ENCODE measurements around the gene UBE2S. TPM values are rescaled to one million over a fixed set of nuclear protein-coding genes. Genes with fewer than 3 reads are reported as not detected.

UBE2S gene
- total and polyA plus RNA-seq, 2 of the 8 experiments (the other 6 are each of a cell fraction or from before 2014, with no cell fraction given) = 398 to 530 TPM

DNA sequence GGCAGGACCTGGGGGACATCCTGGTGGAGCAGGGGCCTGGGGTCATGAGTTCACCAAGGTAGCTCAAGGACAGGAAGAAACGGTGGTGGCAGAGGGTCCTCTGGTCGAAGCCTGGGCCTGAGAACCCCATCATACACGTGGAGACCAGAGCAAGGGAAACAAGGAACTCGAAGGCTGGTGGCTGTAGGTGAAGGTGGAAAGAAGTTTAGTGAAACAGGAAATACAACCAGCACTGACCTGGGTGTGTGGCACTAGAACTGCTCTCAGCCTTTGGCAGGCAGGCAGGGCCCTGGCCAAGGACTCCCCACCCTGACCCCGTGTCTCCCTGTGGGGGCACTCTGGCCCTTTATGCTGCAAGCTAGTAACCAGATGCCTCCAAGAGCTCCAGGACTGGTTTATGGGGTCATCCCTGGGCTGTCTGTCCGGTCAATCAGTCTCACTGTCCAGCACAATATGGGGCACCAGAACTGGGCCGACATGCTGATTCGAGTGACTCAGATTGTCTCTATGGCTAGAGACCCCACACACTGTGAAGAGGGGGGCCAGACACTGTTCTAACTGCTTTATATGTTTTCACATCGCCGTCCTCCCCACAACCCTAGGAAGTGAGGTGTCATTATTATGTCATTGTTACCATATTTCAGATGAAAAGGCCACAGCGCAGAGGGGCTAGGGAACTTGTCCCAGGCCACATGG lies 56.8 kb downstream of the UBE2S start (continued):
- no peak for TF ChIP-seq SUZ12 (IDR thresholded peaks at IDR 0.05; ENCODE audit: low read length)
- TF ChIP-seq TBP (IDR thresholded peaks at IDR 0.05; ENCODE audit: low read depth, low read length) = no peak
- no peak for TF ChIP-seq SIX5 (IDR thresholded peaks at IDR 0.05; ENCODE audit: low read depth, low read length)
- no peak for TF ChIP-seq EP300 (IDR thresholded peaks at IDR 0.05; ENCODE audit: borderline replicate concordance in 1 of 2, low read depth in 2 of 2, low read length in 2 of 2)
- no peak for TF ChIP-seq SP2 (IDR thresholded peaks at IDR 0.05; ENCODE audit: low read length)
- no peak for TF ChIP-seq POU5F1 (IDR thresholded peaks at IDR 0.05; ENCODE audit: low read depth, low read length)
- TF ChIP-seq, protein P1, sequence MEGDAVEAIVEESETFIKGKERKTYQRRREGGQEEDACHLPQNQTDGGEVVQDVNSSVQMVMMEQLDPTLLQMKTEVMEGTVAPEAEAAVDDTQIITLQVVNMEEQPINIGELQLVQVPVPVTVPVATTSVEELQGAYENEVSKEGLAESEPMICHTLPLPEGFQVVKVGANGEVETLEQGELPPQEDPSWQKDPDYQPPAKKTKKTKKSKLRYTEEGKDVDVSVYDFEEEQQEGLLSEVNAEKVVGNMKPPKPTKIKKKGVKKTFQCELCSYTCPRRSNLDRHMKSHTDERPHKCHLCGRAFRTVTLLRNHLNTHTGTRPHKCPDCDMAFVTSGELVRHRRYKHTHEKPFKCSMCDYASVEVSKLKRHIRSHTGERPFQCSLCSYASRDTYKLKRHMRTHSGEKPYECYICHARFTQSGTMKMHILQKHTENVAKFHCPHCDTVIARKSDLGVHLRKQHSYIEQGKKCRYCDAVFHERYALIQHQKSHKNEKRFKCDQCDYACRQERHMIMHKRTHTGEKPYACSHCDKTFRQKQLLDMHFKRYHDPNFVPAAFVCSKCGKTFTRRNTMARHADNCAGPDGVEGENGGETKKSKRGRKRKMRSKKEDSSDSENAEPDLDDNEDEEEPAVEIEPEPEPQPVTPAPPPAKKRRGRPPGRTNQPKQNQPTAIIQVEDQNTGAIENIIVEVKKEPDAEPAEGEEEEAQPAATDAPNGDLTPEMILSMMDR (IDR thresholded peaks at IDR 0.05; ENCODE audit: control extremely low read depth in 1 of 3, insufficient read depth in 1 of 3, low read depth in 1 of 3, low read length in 3 of 3) = no peak
- no peak for TF ChIP-seq NRF1 (IDR thresholded peaks at IDR 0.05; ENCODE audit: low read depth, low read length)

Other genes with a start within 250 kb of the UBE2S start
Only the 30 nearest of the 32 such genes appear.
- gene SYT5, start 227.5 kb downstream of the UBE2S start, total RNA-seq (2021; fragmentation: NEBNext Ultra II Directional; extraction: Animal tissue kit (Norgen Biotek cat#: 25700)) = 0.35 and 0.99 TPM in 2 replicates
- gene SYT5, start 227.5 kb downstream of the UBE2S start, polyA plus RNA-seq (2011; rRNA removed) = 0.67 and 1.6 TPM in 2 replicates
- gene PTPRH, start 198.3 kb downstream of the UBE2S start, total RNA-seq (2021; fragmentation: NEBNext Ultra II Directional; extraction: Animal tissue kit (Norgen Biotek cat#: 25700)) = 0.21 and 0.30 TPM in 2 replicates
- 0.39 and 1.1 TPM in 2 replicates for gene PTPRH, start 198.3 kb downstream of the UBE2S start, polyA plus RNA-seq (2011; rRNA removed)
- gene TMEM86B, start 179.0 kb downstream of the UBE2S start, total RNA-seq (2021; fragmentation: NEBNext Ultra II Directional; extraction: Animal tissue kit (Norgen Biotek cat#: 25700)) = 2.0 and 2.1 TPM in 2 replicates
- gene TMEM86B, start 179.0 kb downstream of the UBE2S start, polyA plus RNA-seq (2011; rRNA removed) = 2.9 and 4.2 TPM in 2 replicates
- 74.4 and 75.6 TPM in 2 replicates for gene PPP6R1, start 148.8 kb downstream of the UBE2S start, total RNA-seq (2021; fragmentation: NEBNext Ultra II Directional; extraction: Animal tissue kit (Norgen Biotek cat#: 25700))
- gene PPP6R1, start 148.8 kb downstream of the UBE2S start, polyA plus RNA-seq (2011; rRNA removed) = 36.4 and 52.5 TPM in 2 replicates
- gene HSPBP1, start 127.7 kb downstream of the UBE2S start, total RNA-seq (2021; fragmentation: NEBNext Ultra II Directional; extraction: Animal tissue kit (Norgen Biotek cat#: 25700)) = 63.4 and 68.8 TPM in 2 replicates
- gene HSPBP1, start 127.7 kb downstream of the UBE2S start, polyA plus RNA-seq (2011; rRNA removed) = 100 and 111 TPM in 2 replicates
- gene BRSK1, start 123.8 kb downstream of the UBE2S start, total RNA-seq (2021; fragmentation: NEBNext Ultra II Directional; extraction: Animal tissue kit (Norgen Biotek cat#: 25700)) = 32.7 and 33.6 TPM in 2 replicates
- 27.6 and 55.2 TPM in 2 replicates for gene BRSK1, start 123.8 kb downstream of the UBE2S start, polyA plus RNA-seq (2011; rRNA removed)
- gene TMEM150B, start 82.4 kb downstream of the UBE2S start, total RNA-seq (2021; fragmentation: NEBNext Ultra II Directional; extraction: Animal tissue kit (Norgen Biotek cat#: 25700)) = 0.88 and 0.91 TPM in 2 replicates
- 0.41 and 0.46 TPM in 2 replicates for gene TMEM150B, start 82.4 kb downstream of the UBE2S start, polyA plus RNA-seq (2011; rRNA removed)
- gene KMT5C, start 67.9 kb downstream of the UBE2S start, total RNA-seq (2021; fragmentation: NEBNext Ultra II Directional; extraction: Animal tissue kit (Norgen Biotek cat#: 25700)) = 31.5 and 33.4 TPM in 2 replicates
- gene KMT5C, start 67.9 kb downstream of the UBE2S start, polyA plus RNA-seq (2011; rRNA removed) = 24.9 and 59.4 TPM in 2 replicates
- 6.4 and 6.5 TPM in 2 replicates for gene COX6B2, start 53.1 kb downstream of the UBE2S start, total RNA-seq (2021; fragmentation: NEBNext Ultra II Directional; extraction: Animal tissue kit (Norgen Biotek cat#: 25700))
- 4.9 and 12.2 TPM in 2 replicates for gene COX6B2, start 53.1 kb downstream of the UBE2S start, polyA plus RNA-seq (2011; rRNA removed)
- not detected in 2 replicates for gene GARIN5B, start 44.5 kb downstream of the UBE2S start, total RNA-seq (2021; fragmentation: NEBNext Ultra II Directional; extraction: Animal tissue kit (Norgen Biotek cat#: 25700))
- gene GARIN5B, start 44.5 kb downstream of the UBE2S start, polyA plus RNA-seq (2011; rRNA removed) = 0.03 and 0.05 TPM in 2 replicates
- gene IL11, start 37.3 kb downstream of the UBE2S start, total RNA-seq (2021; fragmentation: NEBNext Ultra II Directional; extraction: Animal tissue kit (Norgen Biotek cat#: 25700)) = 1.6 and 2.8 TPM in 2 replicates
- gene IL11, start 37.3 kb downstream of the UBE2S start, polyA plus RNA-seq (2011; rRNA removed) = 1.7 and 2.7 TPM in 2 replicates
- 1.4 TPM in 1 of 2 replicates, not detected in the other for gene TMEM190, start 31.0 kb downstream of the UBE2S start, total RNA-seq (2021; fragmentation: NEBNext Ultra II Directional; extraction: Animal tissue kit (Norgen Biotek cat#: 25700))
- gene TMEM190, start 31.0 kb downstream of the UBE2S start, polyA plus RNA-seq (2011; rRNA removed) = 1.6 and 4.5 TPM in 2 replicates
- gene TMEM238, start 23.5 kb downstream of the UBE2S start, total RNA-seq (2021; fragmentation: NEBNext Ultra II Directional; extraction: Animal tissue kit (Norgen Biotek cat#: 25700)) = 3.8 and 3.9 TPM in 2 replicates
- gene TMEM238, start 23.5 kb downstream of the UBE2S start, polyA plus RNA-seq (2011; rRNA removed) = 0.49 and 0.53 TPM in 2 replicates
- 2,123 and 2,232 TPM in 2 replicates for gene RPL28, start 21.9 kb downstream of the UBE2S start, total RNA-seq (2021; fragmentation: NEBNext Ultra II Directional; extraction: Animal tissue kit (Norgen Biotek cat#: 25700))
- gene RPL28, start 21.9 kb downstream of the UBE2S start, polyA plus RNA-seq (2011; rRNA removed) = 6,692 and 8,402 TPM in 2 replicates
- 0.98 and 1.0 TPM in 2 replicates for gene SHISA7, start 35.5 kb upstream of the UBE2S start, total RNA-seq (2021; fragmentation: NEBNext Ultra II Directional; extraction: Animal tissue kit (Norgen Biotek cat#: 25700))
- gene SHISA7, start 35.5 kb upstream of the UBE2S start, polyA plus RNA-seq (2011; rRNA removed) = 0.76 and 1.1 TPM in 2 replicates
- 96.9 and 106 TPM in 2 replicates for gene ISOC2, start 53.9 kb upstream of the UBE2S start, total RNA-seq (2021; fragmentation: NEBNext Ultra II Directional; extraction: Animal tissue kit (Norgen Biotek cat#: 25700))
- gene ISOC2, start 53.9 kb upstream of the UBE2S start, polyA plus RNA-seq (2011; rRNA removed) = 152 and 195 TPM in 2 replicates
- 3.2 and 3.6 TPM in 2 replicates for gene C19orf85, start 57.0 kb upstream of the UBE2S start, total RNA-seq (2021; fragmentation: NEBNext Ultra II Directional; extraction: Animal tissue kit (Norgen Biotek cat#: 25700))
- 2.2 and 3.3 TPM in 2 replicates for gene C19orf85, start 57.0 kb upstream of the UBE2S start, polyA plus RNA-seq (2011; rRNA removed)
- gene ZNF628, start 68.8 kb upstream of the UBE2S start, total RNA-seq (2021; fragmentation: NEBNext Ultra II Directional; extraction: Animal tissue kit (Norgen Biotek cat#: 25700)) = 10.8 and 12.9 TPM in 2 replicates
- 1.7 and 4.5 TPM in 2 replicates for gene ZNF628, start 68.8 kb upstream of the UBE2S start, polyA plus RNA-seq (2011; rRNA removed)
- 69.1 and 71.2 TPM in 2 replicates for gene NAT14, start 77.4 kb upstream of the UBE2S start, total RNA-seq (2021; fragmentation: NEBNext Ultra II Directional; extraction: Animal tissue kit (Norgen Biotek cat#: 25700))
- gene NAT14, start 77.4 kb upstream of the UBE2S start, polyA plus RNA-seq (2011; rRNA removed) = 47.1 and 79.5 TPM in 2 replicates
- gene SSC5D, start 80.6 kb upstream of the UBE2S start, total RNA-seq (2021; fragmentation: NEBNext Ultra II Directional; extraction: Animal tissue kit (Norgen Biotek cat#: 25700)) = 1.7 and 2.3 TPM in 2 replicates
- 0.39 and 0.72 TPM in 2 replicates for gene SSC5D, start 80.6 kb upstream of the UBE2S start, polyA plus RNA-seq (2011; rRNA removed)
- 3.9 and 4.1 TPM in 2 replicates for gene SBK2, start 129.3 kb upstream of the UBE2S start, total RNA-seq (2021; fragmentation: NEBNext Ultra II Directional; extraction: Animal tissue kit (Norgen Biotek cat#: 25700))
- 3.2 and 7.4 TPM in 2 replicates for gene SBK2, start 129.3 kb upstream of the UBE2S start, polyA plus RNA-seq (2011; rRNA removed)
- 0.76 and 0.94 TPM in 2 replicates for gene SBK3, start 137.8 kb upstream of the UBE2S start, total RNA-seq (2021; fragmentation: NEBNext Ultra II Directional; extraction: Animal tissue kit (Norgen Biotek cat#: 25700))
- gene SBK3, start 137.8 kb upstream of the UBE2S start, polyA plus RNA-seq (2011; rRNA removed) = 1.5 and 2.8 TPM in 2 replicates
- gene ZNF579, start 173.1 kb upstream of the UBE2S start, total RNA-seq (2021; fragmentation: NEBNext Ultra II Directional; extraction: Animal tissue kit (Norgen Biotek cat#: 25700)) = 18.9 and 19.0 TPM in 2 replicates
- gene ZNF579, start 173.1 kb upstream of the UBE2S start, polyA plus RNA-seq (2011; rRNA removed) = 10.0 and 16.4 TPM in 2 replicates
- 17.6 and 18.5 TPM in 2 replicates for gene FIZ1, start 191.7 kb upstream of the UBE2S start, total RNA-seq (2021; fragmentation: NEBNext Ultra II Directional; extraction: Animal tissue kit (Norgen Biotek cat#: 25700))
- gene FIZ1, start 191.7 kb upstream of the UBE2S start, polyA plus RNA-seq (2011; rRNA removed) = 9.1 and 13.0 TPM in 2 replicates
- gene ZNF524, start 192.5 kb upstream of the UBE2S start, total RNA-seq (2021; fragmentation: NEBNext Ultra II Directional; extraction: Animal tissue kit (Norgen Biotek cat#: 25700)) = 4.7 and 5.4 TPM in 2 replicates
- 4.4 and 7.0 TPM in 2 replicates for gene ZNF524, start 192.5 kb upstream of the UBE2S start, polyA plus RNA-seq (2011; rRNA removed)
- gene ZNF865, start 197.9 kb upstream of the UBE2S start, total RNA-seq (2021; fragmentation: NEBNext Ultra II Directional; extraction: Animal tissue kit (Norgen Biotek cat#: 25700)) = 13.6 and 14.6 TPM in 2 replicates
- 3.5 and 5.9 TPM in 2 replicates for gene ZNF865, start 197.9 kb upstream of the UBE2S start, polyA plus RNA-seq (2011; rRNA removed)
- 8.0 and 8.6 TPM in 2 replicates for gene ZNF784, start 216.8 kb upstream of the UBE2S start, total RNA-seq (2021; fragmentation: NEBNext Ultra II Directional; extraction: Animal tissue kit (Norgen Biotek cat#: 25700))
- gene ZNF784, start 216.8 kb upstream of the UBE2S start, polyA plus RNA-seq (2011; rRNA removed) = 6.5 and 9.8 TPM in 2 replicates
- gene ZNF580, start 233.2 kb upstream of the UBE2S start, total RNA-seq (2021; fragmentation: NEBNext Ultra II Directional; extraction: Animal tissue kit (Norgen Biotek cat#: 25700)) = 24.6 and 26.3 TPM in 2 replicates
- 12.0 and 25.4 TPM in 2 replicates for gene ZNF580, start 233.2 kb upstream of the UBE2S start, polyA plus RNA-seq (2011; rRNA removed)
- gene ZNF581, start 235.9 kb upstream of the UBE2S start, total RNA-seq (2021; fragmentation: NEBNext Ultra II Directional; extraction: Animal tissue kit (Norgen Biotek cat#: 25700)) = 73.0 and 76.0 TPM in 2 replicates
- 76.1 and 97.6 TPM in 2 replicates for gene ZNF581, start 235.9 kb upstream of the UBE2S start, polyA plus RNA-seq (2011; rRNA removed)
- 19.1 and 20.1 TPM in 2 replicates for gene CCDC106, start 240.4 kb upstream of the UBE2S start, total RNA-seq (2021; fragmentation: NEBNext Ultra II Directional; extraction: Animal tissue kit (Norgen Biotek cat#: 25700))
- gene CCDC106, start 240.4 kb upstream of the UBE2S start, polyA plus RNA-seq (2011; rRNA removed) = 12.0 and 19.4 TPM in 2 replicates

Data from H1 (cell line).